MM.1S (cell line): ENCODE data around the gene HAUS7.

Experiments
- DNase-seq: peaks from one replicate; pipeline ENCODE4 v3.0.0-alpha.2; 2015
- H2AFZ ChIP-seq: fragments of 300-600 bp; sonication (generic); 2 replicates; pipeline ENCODE4 v1.6.0; 2016; ENCODE audit warnings: antibody characterized with exemption, low read length
- H3F3A ChIP-seq: fragments of 300-600 bp; sonication (generic); 2 replicates; pipeline ENCODE4 v1.6.1; 2016; ENCODE audit warnings: mild to moderate bottlenecking, antibody characterized with exemption, low read length, moderate library complexity, mixed read lengths; ENCODE audit not compliant: insufficient read depth
- H3K27ac ChIP-seq: fragments of 300-600 bp; sonication (generic); 2 replicates; pipeline ENCODE4 v1.5.1; 2016; ENCODE audit warnings: mild to moderate bottlenecking, low read length
- H3K27me3 ChIP-seq: fragments of 300-600 bp; sonication (generic); replicated peaks from 2 replicates; pipeline ENCODE4 v1.6.0; 2016; ENCODE audit warnings: low read length; ENCODE audit not compliant: insufficient read depth
- H3K36me3 ChIP-seq: fragments of 300-600 bp; sonication (generic); replicated peaks from 2 replicates; pipeline ENCODE4 v1.6.1; 2016; ENCODE audit warnings: mild to moderate bottlenecking, low read length, mixed read lengths; ENCODE audit not compliant: insufficient read depth
- H3K4me1 ChIP-seq: fragments of 300-600 bp; sonication (generic); 2 replicates; pipeline ENCODE4 v1.6.1; 2016; ENCODE audit warnings: low read length, mixed read lengths
- H3K4me2 ChIP-seq: fragments of 300-600 bp; sonication (generic); 2 replicates; pipeline ENCODE4 v1.6.0; 2016; ENCODE audit warnings: low read depth, low read length
- H3K4me3 ChIP-seq: fragments of 300-600 bp; sonication (generic); 2 replicates; pipeline ENCODE4 v1.5.1; 2016; ENCODE audit warnings: low read length, mixed read lengths
- H3K79me2 ChIP-seq: fragments of 300-600 bp; sonication (generic); 2 replicates; pipeline ENCODE4 v1.6.1; 2016; ENCODE audit warnings: mixed run types, low read length, mixed read lengths
- H3K9ac ChIP-seq: fragments of 300-600 bp; sonication (generic); 2 replicates; pipeline ENCODE4 v1.6.1; 2016; ENCODE audit warnings: low read length, mixed read lengths
- H3K9me2 ChIP-seq: fragments of 300-600 bp; sonication (generic); replicated peaks from 2 replicates; pipeline ENCODE4 v1.6.1; 2016; ENCODE audit warnings: mild to moderate bottlenecking, low read length, mixed read lengths; ENCODE audit not compliant: insufficient read depth
- H3K9me3 ChIP-seq: fragments of 300-600 bp; sonication (generic); replicated peaks from 2 replicates; pipeline ENCODE4 v1.6.1; 2016; ENCODE audit warnings: mild to moderate bottlenecking, low read length, mixed read lengths; ENCODE audit not compliant: insufficient read depth
- H4K20me1 ChIP-seq: fragments of 300-600 bp; sonication (generic); 2 replicates; pipeline ENCODE4 v1.6.1; 2016; ENCODE audit warnings: mild to moderate bottlenecking, low read length, moderate library complexity, mixed read lengths; ENCODE audit not compliant: insufficient read depth
- CTCF ChIP-seq: fragments of 300-600 bp; sonication (generic); IDR thresholded peaks from 2 replicates; pipeline ENCODE4 v1.5.1; 2016; ENCODE audit warnings: antibody characterized with exemption, low read length, mixed read lengths
- EZH2 ChIP-seq: fragments of 300-600 bp; sonication (generic); optimal IDR thresholded peaks from 2 replicates; pipeline ENCODE3; 2017; ENCODE audit warnings: low read depth, mild to moderate bottlenecking, antibody characterized with exemption, low read length, mixed read lengths
- EZH2phosphoT487 ChIP-seq: fragments of 300-600 bp; sonication (generic); IDR thresholded peaks from 2 replicates; pipeline ENCODE4 v1.6.1; 2018; ENCODE audit warnings: antibody characterized with exemption, low read length

HAUS7 gene

GRCh38 chrX:153411988-153412574, 58.3 kb downstream of the HAUS7 start:
- H2AFZ ChIP-seq = no peak overlapping the region
- no peak overlapping the region for H3K27ac ChIP-seq
- H3K36me3 ChIP-seq = no peaks in the 10 kb centered on the region
- H3K4me2 ChIP-seq = peak overlapping the region; percentile 63
- no peaks in the 10 kb centered on the region for H3F3A ChIP-seq
- TF ChIP-seq EZH2phosphoT487 = no peak
- TF ChIP-seq CTCF = no peak
- no peaks in the 10 kb centered on the region for H3K9me3 ChIP-seq
- no peaks in the 10 kb centered on the region for H3K9me2 ChIP-seq
- peak overlapping the region; percentile 47; the same call in 1 of the 2 replicates for H3K4me3 ChIP-seq
- DNase-seq = no peak
- no peaks in the 10 kb centered on the region for H4K20me1 ChIP-seq
- 0 out of 2 replicates have a peak, but pooled peaks cover 6% of the 10 kb centered on the region for H3K27me3 ChIP-seq
- H3K4me1 ChIP-seq = no peaks in the 10 kb centered on the region
- H3K79me2 ChIP-seq = no peaks in the 10 kb centered on the region
- no peak overlapping the region for H3K9ac ChIP-seq

- Histone ChIP-seq H3K27me3 (peaks cover 11% of the 10 kb centered on the region; the same call in 1 of the 2 replicates), H3K79me2 (no peaks in the 10 kb centered on the region), H3K27ac (no peak within 1 kb of the TSS), H3K9me2 (no peaks in the 10 kb centered on the region), H3K4me1 (no peaks in the 10 kb centered on the region), H3K36me3 (no peaks in the 10 kb centered on the region), H3K9ac (no peak within 1 kb of the TSS), H3K4me2 (peak within 1 kb of the TSS; percentile 63), H2AFZ (no peak within 1 kb of the TSS), H3K9me3 (no peaks in the 10 kb centered on the region), H3F3A (no peaks in the 10 kb centered on the region), H3K4me3 (peak within 1 kb of the TSS; percentile 47; the same call in 1 of the 2 replicates), H4K20me1 (no peaks in the 10 kb centered on the region)
- DNase-seq = no peak
- TF ChIP-seq EZH2 = no peak
- no peak for TF ChIP-seq EZH2phosphoT487
- no peak for TF ChIP-seq CTCF
Observed at GRCh38 chrX:153411255-153411987, 59.0 kb downstream of the HAUS7 start, which contains the start of gene ZFP92. Gene ZFP92 (plus strand): TSS chrX:153411472. CDS start chrX:153418323, 6,851 bp downstream.

- Histone ChIP-seq H3K36me3 (no peaks in the 10 kb centered on the region), H3F3A (no peaks in the 10 kb centered on the region), H3K4me3 (no peak overlapping the region; the same call in 1 of the 2 replicates), H4K20me1 (no peaks in the 10 kb centered on the region), H3K9me2 (no peaks in the 10 kb centered on the region), H3K27ac (no peak overlapping the region), H3K9ac (no peak overlapping the region), H3K9me3 (no peaks in the 10 kb centered on the region), H3K27me3 (peaks cover 15% of the 10 kb centered on the region; the same call in 1 of the 2 replicates), H3K4me1 (no peaks in the 10 kb centered on the region), H3K4me2 (no peak overlapping the region), H2AFZ (no peak overlapping the region), H3K79me2 (no peaks in the 10 kb centered on the region)
- TF ChIP-seq EZH2phosphoT487 = no peak
- no peak for TF ChIP-seq EZH2
- TF ChIP-seq CTCF = no peak
- DNase-seq = no peak
Observed at GRCh38 chrX:153410888-153411254, 59.5 kb downstream of the HAUS7 start.
